Stimulated activated CD4-positive, alpha-beta T cell treated with anti-CD3 and anti-CD28 coated beads, Interleukin-1b, Interleukin-23, amount 100 ng/mL, for 4 hours (primary cell): ENCODE results near the gene ZNF565.
"Not testable (repeated sequence)": the region's sequence is repeated elsewhere in the genome, so short reads cannot be mapped to it uniquely, and the experiment has no call there.

Source experiments
- DNase-seq, 2 donors: peaks; one replicate each; pipeline ENCODE4 v3.0.0-alpha.2; 2020; ENCODE audit warnings: low read depth in 2 of 2

ZNF565 gene

GRCh38 chr19:36214386-36215275, at the start of gene ZNF565, which contains the start of gene ZNF146:
Gene ZNF565 (minus strand): TSS chr19:36214665. CDS start chr19:36201985, 12,680 bp downstream.
Gene ZNF146 (plus strand): TSS chr19:36215106. CDS start chr19:36236441, 21,335 bp downstream.
- DNase-seq: peak; percentile 88 to 96

GRCh38 chr19:36259211-36259610, 44.7 kb upstream of the ZNF565 start:
- no peak for DNase-seq

GRCh38 chr19:36258028-36258875, 43.8 kb upstream of the ZNF565 start:
- DNase-seq: no peak

GRCh38 chr19:36257520-36257876, 43.0 kb upstream of the ZNF565 start:
- no peak for DNase-seq

- DNase-seq: no peak
Measured at GRCh38 chr19:36256853-36257519, 42.5 kb upstream of the ZNF565 start.

- DNase-seq: no peak
Measured at GRCh38 chr19:36256064-36256463, 41.6 kb upstream of the ZNF565 start.

GRCh38 chr19:36255316-36255715, 40.9 kb upstream of the ZNF565 start:
- DNase-seq: no peak

GRCh38 chr19:36254848-36255247, 40.4 kb upstream of the ZNF565 start:
- DNase-seq: no peak

GRCh38 chr19:36252047-36252446, 37.6 kb upstream of the ZNF565 start:
- no peak for DNase-seq

- no peak for DNase-seq
Measured at GRCh38 chr19:36246006-36246481, 31.6 kb upstream of the ZNF565 start.

- no peak for DNase-seq
Measured at GRCh38 chr19:36245210-36246005, 30.9 kb upstream of the ZNF565 start.

GRCh38 chr19:36244066-36244465, 29.6 kb upstream of the ZNF565 start:
- no peak for DNase-seq

GRCh38 chr19:36236946-36237310, 22.5 kb upstream of the ZNF565 start:
- no peak for DNase-seq

- DNase-seq: no peak
Measured at GRCh38 chr19:36236304-36236945, 22.0 kb upstream of the ZNF565 start.

- DNase-seq: not testable (repeated sequence)
Measured at GRCh38 chr19:36233626-36234025, 19.2 kb upstream of the ZNF565 start.

- DNase-seq: no peak
Measured at GRCh38 chr19:36225219-36225892, 10.9 kb upstream of the ZNF565 start.

GRCh38 chr19:36222503-36222902, 8.0 kb upstream of the ZNF565 start:
- DNase-seq: no peak

GRCh38 chr19:36221474-36221873, 7.0 kb upstream of the ZNF565 start:
- DNase-seq: no peak

GRCh38 chr19:36215276-36216123, 1.0 kb upstream of the ZNF565 start:
- no peak for DNase-seq
